ENCODE data around the gene BAIAP2.

The BAIAP2 gene

DNA sequence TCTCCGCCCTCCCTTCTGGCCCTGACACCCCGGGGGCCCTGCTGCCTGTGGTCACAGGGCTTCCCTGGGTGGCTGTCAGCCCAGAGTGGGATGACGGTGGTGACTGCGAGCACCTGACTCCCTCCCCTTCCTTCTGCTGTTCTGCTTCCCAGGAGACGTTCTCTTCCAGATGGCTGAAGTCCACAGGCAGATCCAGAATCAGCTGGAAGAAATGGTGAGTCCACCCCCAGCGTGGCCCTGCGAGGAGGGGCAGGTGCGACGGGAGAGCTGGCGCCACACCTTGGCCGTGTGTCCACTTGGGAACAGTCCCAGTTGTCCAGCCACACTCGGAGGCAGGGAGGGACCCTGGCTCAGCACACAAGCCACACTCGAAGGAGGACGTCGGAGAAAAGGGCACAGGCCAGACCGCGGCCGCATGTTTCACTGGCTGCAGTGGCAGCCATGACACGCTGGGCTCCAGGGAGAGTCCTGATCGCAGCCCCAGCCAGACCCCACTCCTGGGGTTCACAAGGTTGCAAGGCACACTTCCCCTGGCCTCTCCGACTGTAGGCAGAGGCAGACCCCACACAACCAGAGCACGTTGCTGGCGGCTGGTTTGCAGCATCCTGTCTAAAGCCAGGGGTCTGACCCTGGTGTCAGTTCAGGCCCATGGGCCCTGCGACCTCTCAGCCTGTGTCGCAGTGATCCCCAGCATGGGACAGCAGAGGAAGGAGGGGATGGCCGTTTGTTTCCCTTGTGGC is 49.9 kb downstream of the BAIAP2 start:
- in situ Hi-C loops (cut with MboI; ENCODE audit: low sequenced_read_pairs): no loop called here

GRCh38 chr17:81085420-81085911 is 50.5 kb downstream of the BAIAP2 start:
- in situ Hi-C loops (cut with MboI; ENCODE audit: low sequenced_read_pairs): no loop called here

DNA sequence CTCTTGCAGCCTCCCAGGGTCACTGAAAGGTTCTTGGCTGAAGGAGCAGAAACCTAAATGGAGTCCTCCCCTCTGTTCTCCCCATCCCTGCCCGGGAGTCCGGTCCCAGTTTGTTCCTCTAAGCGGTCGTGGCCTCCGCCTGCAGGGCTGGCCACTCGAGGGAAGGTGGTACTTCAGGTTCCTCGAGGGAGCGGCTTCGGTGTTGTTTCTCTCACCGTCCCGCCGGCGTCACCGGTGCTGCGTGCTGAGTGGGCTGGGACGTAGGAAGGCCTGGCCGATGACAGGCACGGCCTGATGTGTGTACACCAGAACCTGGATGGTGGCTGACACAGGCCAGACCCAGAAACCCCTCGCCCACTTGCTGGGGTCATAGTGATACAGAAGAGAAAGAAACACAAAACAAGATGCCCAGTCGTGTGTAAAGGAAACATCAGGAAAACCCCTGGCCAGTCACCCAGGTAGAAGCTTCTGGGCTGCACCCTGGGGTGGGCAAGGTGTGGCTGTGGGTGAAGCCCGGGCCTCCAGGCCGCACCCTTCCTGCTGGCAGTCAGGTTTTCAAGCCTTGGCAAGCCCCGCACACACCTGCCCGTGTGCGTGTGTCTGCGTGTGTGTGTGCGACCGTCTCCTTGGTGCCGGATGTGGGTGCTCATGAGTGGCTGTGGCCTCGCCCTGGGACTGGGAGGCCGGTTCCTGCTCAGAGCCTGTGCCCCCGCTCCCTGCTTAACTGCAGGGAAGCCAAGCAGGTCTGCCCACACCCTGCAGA is 52.0 kb downstream of the BAIAP2 start:
- in situ Hi-C loops (cut with MboI; ENCODE audit: low sequenced_read_pairs): no loop called here

GRCh38 chr17:81090361-81091136 is 55.6 kb downstream of the BAIAP2 start:
- in situ Hi-C loops (cut with MboI; ENCODE audit: low sequenced_read_pairs): no loop called here

GRCh38 chr17:81091154-81091553 is 56.2 kb downstream of the BAIAP2 start:
- in situ Hi-C loops (cut with MboI; ENCODE audit: low sequenced_read_pairs): no loop called here

DNA sequence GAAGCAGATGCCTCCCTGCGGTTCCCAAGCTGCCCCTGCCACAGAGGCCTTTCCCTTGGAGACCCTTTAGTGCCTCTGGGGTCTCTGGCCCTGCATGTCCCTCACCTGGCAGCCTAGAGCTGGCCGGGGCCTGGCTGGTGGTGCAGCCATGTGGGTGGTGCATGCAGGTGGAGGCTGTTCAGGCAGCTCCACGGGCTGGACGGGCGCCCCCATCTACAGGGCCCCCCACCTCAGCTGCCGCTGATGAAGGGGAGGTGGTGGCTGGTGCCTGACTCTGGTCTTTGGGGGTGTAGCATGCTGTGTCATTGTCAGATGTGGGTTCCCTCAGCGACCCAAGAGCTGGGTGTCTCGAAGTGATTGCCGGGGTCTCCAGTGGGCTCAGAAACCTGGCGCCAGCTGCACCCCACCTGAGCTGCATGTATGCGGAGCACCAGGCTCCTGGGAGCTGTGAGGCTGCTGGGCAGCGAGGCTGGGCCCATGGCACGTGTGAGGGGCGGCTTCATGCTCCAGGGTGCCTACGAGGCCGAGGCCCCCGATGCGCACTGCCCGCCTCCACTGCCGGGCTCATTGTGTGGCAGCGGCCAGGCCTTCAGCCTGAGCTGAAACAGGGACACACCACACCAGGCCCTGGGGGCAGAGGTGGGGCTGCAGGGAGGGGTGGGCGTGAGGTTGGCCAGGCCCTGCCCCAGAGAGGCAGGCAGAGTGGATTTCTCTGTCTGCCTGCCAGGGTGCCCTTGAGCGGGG is 57.0 kb downstream of the BAIAP2 start:
- in situ Hi-C loops (cut with MboI; ENCODE audit: low sequenced_read_pairs): no loop called here

DNA sequence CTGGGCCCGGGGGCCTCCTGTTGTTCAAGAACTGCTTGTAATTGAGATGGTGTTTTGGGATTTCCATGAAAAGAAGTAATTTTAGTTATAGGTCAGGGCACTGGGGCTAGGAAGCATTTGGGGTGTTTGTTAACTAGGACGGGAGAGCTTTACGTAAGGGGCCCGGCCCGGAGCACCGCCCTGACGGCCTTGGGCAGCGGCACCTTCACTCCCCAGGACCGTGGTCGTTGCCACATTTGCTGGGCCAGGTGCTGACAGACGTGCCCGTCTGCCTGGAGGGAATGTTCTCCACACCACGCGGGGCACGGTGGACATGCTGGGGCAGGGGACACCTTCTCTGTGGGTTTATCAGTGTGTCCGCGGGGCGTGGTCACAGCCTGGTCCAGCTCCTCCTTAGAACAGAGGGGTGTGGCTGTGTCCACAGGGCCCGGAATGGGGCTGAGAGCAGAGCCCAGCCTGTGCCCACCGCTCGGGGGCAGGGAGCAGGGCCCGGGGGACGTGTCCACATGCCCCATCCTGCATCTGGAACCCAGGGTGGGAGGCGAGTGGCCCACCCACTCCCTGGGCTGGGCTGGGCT is 57.7 kb downstream of the BAIAP2 start:
- in situ Hi-C loops (cut with MboI; ENCODE audit: low sequenced_read_pairs): no loop called here

- in situ Hi-C loops (cut with MboI; ENCODE audit: low sequenced_read_pairs): no loop called here
Observed at GRCh38 chr17:81093619-81094508, 58.9 kb downstream of the BAIAP2 start.

DNA sequence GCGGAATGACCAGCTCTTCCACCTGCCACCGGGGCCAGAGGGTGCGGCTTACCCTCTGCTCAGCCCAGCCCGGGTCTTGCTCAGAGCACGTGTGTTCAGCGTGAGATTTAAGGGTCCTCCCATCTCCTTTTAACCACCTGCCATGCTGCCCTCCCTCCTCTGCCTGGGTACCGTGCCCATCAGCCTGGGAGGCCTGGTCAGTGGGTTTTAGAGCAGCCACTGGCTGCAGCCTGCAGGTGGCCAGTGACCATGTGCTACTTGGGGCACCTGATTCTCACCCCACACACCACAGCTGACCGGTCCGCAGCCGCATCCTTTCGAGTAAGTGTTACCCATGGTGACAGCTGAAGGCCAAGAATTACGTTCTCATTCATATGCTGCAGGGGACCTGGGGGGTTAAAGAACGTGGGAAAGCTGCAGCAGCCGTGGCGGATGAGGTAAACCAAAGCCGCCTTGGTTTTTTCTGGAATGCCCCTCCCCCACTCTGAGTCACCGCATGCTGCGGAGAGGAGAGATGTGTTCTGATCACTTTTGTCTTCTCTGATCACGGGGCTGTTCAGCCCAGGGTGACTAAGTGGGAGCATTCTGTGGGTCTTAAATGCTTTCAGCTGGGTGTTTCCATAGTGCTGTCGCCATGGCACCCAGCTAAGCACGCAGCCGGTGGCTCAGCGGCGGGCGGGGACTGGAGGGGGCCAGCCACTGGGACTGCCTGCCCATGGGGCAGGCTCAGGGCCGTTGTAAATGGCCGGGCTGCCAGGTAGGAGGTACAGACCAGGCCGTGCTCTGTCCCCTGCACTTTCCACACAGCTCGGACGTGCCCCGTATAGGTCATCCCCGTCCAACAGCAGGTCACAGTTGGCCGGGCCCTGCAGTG is 59.8 kb downstream of the BAIAP2 start:
- in situ Hi-C loops (cut with MboI; ENCODE audit: low sequenced_read_pairs): no loop called here

GRCh38 chr17:81095383-81095762 is 60.4 kb downstream of the BAIAP2 start:
- in situ Hi-C loops (cut with MboI; ENCODE audit: low sequenced_read_pairs): no loop called here

DNA sequence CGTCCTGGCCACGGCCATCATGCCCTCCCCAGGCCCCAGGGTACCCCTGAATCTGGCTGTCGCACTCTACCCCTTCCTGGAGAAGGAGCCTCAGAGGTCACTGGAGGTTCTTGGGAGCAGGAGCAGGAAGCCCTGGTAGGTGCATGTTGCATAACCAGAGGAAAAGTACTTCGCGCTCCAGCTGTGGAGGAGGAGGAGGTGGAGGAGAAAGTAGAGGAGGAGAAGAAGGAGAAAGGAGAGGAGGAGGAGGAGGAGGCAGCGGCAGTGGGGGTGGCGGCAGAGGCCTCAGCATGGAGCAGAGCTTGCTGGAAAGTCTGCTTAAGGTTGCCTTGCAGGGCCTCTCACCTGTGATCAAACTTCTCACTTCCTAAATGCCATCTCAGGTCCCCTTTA is 61.8 kb downstream of the BAIAP2 start:
- in situ Hi-C loops (cut with MboI; ENCODE audit: low sequenced_read_pairs): no loop called here

DNA sequence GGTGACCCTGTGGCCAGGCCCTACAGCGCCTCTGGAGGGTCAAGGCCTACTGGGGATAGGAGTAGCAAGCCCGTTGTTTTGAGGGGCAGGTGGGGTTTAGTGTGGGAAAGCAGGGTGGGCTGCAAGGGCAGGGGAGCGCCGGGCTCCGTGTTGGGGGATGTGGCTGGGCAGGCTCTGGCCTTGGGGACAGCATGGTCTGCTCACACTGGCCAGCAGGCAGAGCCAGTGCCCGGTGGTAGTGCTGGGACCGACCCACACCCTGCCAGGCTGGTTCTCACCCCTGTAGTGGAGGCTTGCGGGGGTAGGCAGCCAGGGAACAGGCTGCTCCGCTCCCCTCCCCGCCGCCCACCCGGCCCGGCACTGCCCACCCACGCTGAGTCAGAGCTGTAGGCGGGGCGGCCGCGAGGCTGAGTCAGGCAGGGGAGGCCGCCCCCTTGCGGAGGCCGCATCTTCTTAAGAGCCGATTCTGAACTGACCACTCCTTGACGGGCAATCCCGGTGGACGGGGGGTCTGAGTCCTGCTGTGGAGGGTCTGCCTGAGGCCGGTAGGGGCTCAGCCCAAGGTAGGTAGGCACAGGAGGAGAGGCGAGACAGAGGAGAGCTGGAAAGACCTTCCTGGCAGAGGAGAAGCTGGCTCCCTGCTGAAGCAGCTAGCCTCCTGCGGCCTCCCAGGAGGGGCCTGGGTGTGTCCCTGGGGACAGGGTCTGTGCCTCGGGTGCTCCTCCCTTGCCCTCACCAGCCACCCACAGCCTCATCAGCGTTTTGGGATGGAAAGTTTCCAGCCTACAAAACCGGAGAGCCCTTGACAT is 62.4 kb downstream of the BAIAP2 start:
- in situ Hi-C loops (cut with MboI; ENCODE audit: low sequenced_read_pairs): no loop called here

DNA sequence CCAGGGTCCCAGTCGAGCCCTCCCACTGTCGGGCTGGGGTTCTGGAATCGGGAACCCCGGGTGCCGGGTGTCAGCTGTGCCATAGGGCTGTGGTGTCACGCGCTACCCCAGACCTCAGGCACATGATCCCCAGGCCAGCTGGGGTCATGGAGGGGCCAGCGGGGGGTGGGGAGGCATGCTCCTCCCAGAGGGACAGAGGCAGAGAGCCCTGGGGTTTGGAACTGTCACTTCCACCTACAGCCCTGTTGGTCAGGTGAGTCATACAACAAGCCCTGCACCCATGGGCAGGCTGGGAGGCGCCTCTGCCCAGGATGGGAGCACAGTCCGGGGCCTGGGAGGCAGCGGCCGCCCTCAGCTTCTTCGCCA is 63.0 kb downstream of the BAIAP2 start:
- in situ Hi-C loops (cut with MboI; ENCODE audit: low sequenced_read_pairs): no loop called here

- in situ Hi-C loops (cut with MboI; ENCODE audit: low sequenced_read_pairs): no loop called here
Observed at GRCh38 chr17:81099888-81100287, 64.9 kb downstream of the BAIAP2 start.

GRCh38 chr17:81100668-81101067 is 65.7 kb downstream of the BAIAP2 start:
- in situ Hi-C loops (cut with MboI; ENCODE audit: low sequenced_read_pairs): no loop called here

DNA sequence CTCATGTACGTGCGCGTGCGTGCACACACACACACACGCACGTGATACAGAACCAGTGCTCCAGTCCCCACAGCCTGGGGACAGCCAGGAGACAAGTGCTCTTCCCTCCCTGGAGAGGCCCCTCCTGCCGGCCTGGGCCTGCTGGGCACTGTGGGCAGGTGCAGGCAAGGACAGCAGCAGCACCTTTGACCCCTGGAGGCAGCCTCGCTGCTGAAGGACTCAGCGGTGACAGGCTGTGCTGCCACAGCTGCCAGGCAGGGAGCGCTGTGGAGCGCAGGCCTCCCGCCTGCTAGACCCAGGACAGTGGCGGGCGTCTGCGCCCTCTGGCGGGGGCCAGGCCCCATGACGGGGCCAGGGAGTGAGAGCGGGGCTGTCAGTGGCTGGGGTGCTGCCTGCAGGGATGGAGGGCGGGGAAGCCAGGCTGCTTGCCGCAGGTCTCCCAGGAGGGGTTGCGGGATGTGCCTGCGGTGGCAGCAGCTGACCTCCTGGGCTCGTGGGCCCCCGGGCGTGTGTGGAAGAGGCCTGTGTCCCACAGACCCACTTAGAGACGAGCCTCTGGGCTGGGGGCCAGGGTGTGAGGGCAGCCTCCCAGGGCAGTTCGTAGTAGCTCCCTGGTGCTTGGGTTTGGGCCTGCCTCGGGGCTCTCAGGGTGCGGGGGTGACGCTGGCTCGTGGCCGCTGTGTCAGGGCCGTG is 66.8 kb downstream of the BAIAP2 start:
- in situ Hi-C loops (cut with MboI; ENCODE audit: low sequenced_read_pairs): no loop called here

DNA sequence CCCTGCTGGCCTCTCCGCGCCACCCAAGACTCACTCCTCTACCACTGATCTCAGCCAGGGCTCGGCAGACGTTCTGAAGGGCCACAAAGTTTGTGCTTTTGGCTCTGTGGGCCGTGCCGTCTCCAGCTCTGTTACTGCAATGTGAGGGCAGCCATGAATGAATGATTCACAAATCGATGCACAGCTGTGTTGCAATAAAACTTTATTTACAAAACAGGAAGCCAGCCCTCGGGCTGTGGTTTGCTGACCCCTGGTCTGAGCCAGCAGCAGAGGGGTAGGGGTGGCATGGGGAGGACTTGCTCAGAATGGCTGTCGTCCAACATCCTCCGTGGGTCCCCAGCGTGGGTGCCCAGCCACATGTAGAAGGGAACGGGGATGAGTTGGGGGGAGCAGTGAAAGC is 67.4 kb downstream of the BAIAP2 start:
- in situ Hi-C loops (cut with MboI; ENCODE audit: low sequenced_read_pairs): no loop called here
